Nephron (organoid): ENCODE results near the gene PPFIBP1.
A peak's percentile ranks its signal among the peaks of the same experiment; 100 is the strongest.

Source experiments
- H3K27ac Mint-ChIP-seq, 3 experiments: 2 replicates each; pipeline ENCODE4 v1.8.0; 2020; ENCODE audit warnings: mixed read lengths in 3 of 3, mild to moderate bottlenecking in 2 of 3, moderate library complexity in 1 of 3
- H3K27me3 Mint-ChIP-seq: 2 replicates; pipeline ENCODE4 v1.8.0; 2021; ENCODE audit warnings: low read depth, mild to moderate bottlenecking, moderate library complexity, mixed read lengths
- H3K36me3 Mint-ChIP-seq: 2 replicates; pipeline ENCODE4 v1.8.0; 2020; ENCODE audit warnings: low read depth, mixed read lengths
- H3K4me1 Mint-ChIP-seq: 2 replicates; pipeline ENCODE4 v1.8.0; 2020; ENCODE audit warnings: mixed read lengths
- H3K4me3 Mint-ChIP-seq, 3 experiments: 2 replicates each; pipeline ENCODE4 v1.8.0; 2020; ENCODE audit warnings: mild to moderate bottlenecking in 3 of 3, mixed read lengths in 3 of 3, moderate library complexity in 2 of 3
- H3K9me3 Mint-ChIP-seq: 2 replicates; pipeline ENCODE4 v1.8.0; 2020; ENCODE audit warnings: mixed read lengths
- TF ChIP-seq, protein P1 (sequence below), 3 experiments: fragments of 200-600 bp; sonication (generic); IDR thresholded peaks; one replicate each; pipeline ENCODE4 v1.5.0; 2021; ENCODE audit warnings: antibody characterized with exemption in 3 of 3; ENCODE audit not compliant: unreplicated experiment in 3 of 3

PPFIBP1 gene

DNA sequence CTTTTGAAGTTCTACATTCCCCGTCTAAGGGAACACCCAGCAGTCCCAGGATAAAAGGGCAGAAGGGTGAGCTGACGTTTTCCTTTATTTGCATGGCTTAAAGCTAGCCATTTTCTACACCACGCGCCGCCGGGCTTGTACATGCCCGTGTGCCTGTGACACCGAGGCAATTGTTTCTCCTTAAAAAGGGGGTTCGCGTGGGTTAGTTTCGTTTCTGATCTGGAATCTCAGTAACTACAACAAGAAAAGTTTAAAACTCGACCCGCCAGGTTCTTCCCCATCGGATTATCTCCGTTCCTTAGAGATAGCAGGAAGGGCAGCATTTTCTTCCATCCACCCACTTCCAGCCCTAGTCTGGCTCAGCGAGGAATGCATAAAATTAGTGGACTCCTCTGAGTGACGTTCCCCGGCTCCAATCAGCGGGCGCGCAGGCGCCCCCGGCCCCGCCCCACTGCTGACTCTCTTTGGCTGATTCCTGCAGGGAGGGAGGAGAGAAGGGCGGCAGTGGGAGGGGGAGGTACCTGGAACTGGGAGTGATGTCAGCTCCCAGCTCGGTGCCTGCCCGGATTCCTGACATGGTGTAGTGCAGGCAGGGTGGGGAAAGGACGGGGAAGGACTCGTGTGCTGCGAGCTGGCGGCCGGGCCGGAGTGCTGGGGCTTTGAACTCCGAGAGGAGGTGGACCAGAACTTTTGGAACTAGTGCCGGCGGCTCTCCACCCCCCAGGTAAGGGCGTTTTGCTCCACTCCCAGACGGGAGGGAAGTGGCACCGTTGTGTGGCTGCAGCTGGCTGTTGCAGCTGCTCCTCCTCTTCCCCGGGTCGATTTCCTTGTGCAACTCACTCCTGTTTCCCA is at the start of gene PPFIBP1:
Gene PPFIBP1, plus strand, starts transcription at position 565 of the 852 bp plus-strand sequence. CDS start 109,191 bp downstream, outside the sequence.
- H3K9me3 Mint-ChIP-seq = no peaks in the 10 kb centered on the region
- H3K4me3 Mint-ChIP-seq = peak within 1 kb of the TSS; percentile 86 to 93 (median 92)
- peaks cover 65% of the 10 kb centered on the region for H3K4me1 Mint-ChIP-seq
- H3K27me3 Mint-ChIP-seq = no peaks in the 10 kb centered on the region
- TF ChIP-seq, protein P1, sequence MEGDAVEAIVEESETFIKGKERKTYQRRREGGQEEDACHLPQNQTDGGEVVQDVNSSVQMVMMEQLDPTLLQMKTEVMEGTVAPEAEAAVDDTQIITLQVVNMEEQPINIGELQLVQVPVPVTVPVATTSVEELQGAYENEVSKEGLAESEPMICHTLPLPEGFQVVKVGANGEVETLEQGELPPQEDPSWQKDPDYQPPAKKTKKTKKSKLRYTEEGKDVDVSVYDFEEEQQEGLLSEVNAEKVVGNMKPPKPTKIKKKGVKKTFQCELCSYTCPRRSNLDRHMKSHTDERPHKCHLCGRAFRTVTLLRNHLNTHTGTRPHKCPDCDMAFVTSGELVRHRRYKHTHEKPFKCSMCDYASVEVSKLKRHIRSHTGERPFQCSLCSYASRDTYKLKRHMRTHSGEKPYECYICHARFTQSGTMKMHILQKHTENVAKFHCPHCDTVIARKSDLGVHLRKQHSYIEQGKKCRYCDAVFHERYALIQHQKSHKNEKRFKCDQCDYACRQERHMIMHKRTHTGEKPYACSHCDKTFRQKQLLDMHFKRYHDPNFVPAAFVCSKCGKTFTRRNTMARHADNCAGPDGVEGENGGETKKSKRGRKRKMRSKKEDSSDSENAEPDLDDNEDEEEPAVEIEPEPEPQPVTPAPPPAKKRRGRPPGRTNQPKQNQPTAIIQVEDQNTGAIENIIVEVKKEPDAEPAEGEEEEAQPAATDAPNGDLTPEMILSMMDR (IDR thresholded peaks at IDR 0.05; ENCODE audit: unreplicated experiment in 3 of 3) = peak in 1 of 3 experiments; percentile 11
- H3K27ac Mint-ChIP-seq = peak within 1 kb of the TSS; percentile 85 to 89 (median 88)
- H3K36me3 Mint-ChIP-seq = no peaks in the 10 kb centered on the region

DNA sequence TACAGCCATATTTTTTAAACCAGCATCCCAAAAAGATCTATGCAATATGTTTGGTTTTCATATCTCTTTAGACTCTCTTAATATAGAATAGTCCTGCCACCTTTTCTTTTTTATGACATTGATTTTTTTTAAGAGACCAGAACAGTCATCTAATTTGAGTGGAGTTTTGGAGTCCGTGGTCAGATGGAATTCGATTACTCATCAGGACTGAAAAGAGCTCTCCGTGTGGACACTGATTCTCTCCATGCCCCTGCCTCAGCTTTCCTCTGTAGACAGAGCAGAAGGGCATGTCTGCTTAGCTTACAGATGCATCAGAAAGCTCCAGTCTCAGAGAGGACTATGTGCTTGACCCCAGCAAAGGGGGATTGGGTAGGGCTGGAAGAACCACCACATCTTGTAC is 49.7 kb upstream of the PPFIBP1 start:
- no peaks in the 10 kb centered on the region for H3K27me3 Mint-ChIP-seq
- H3K9me3 Mint-ChIP-seq = peaks cover 30% of the 10 kb centered on the region
- peaks cover 12% of the 10 kb centered on the region for H3K4me1 Mint-ChIP-seq
- H3K27ac Mint-ChIP-seq = no peak overlapping the region
- no peak overlapping the region for H3K4me3 Mint-ChIP-seq
- TF ChIP-seq, protein P1 (IDR thresholded peaks at IDR 0.05; ENCODE audit: unreplicated experiment in 3 of 3) = no peak
- H3K36me3 Mint-ChIP-seq = peaks cover 9% of the 10 kb centered on the region

DNA sequence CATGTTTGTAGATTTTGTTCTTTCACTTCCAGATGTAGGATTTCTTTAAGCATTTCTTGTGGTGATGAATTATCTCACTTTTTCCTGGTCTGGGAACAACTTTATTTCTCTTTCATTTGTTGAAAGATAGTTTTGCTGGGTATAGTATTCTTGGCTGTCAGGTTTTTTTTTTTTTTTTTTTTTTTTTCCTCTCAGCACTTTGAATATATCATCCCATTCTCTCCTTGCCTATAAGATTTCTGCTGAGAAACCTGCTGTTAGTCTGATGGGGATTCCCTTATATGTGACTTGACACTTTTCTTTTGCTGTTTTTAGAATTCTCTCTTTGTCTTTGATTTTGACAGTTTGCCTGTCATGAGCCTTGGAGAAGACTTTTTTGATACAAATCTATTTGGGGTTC is 47.0 kb upstream of the PPFIBP1 start:
- Mint-ChIP-seq H3K4me3 (no peak overlapping the region), H3K9me3 (peaks cover 35% of the 10 kb centered on the region), H3K36me3 (peaks cover 9% of the 10 kb centered on the region), H3K27ac (no peak overlapping the region), H3K4me1 (peaks cover 7% of the 10 kb centered on the region), H3K27me3 (no peaks in the 10 kb centered on the region)
- TF ChIP-seq, protein P1 (IDR thresholded peaks at IDR 0.05; ENCODE audit: unreplicated experiment in 3 of 3) = no peak

DNA sequence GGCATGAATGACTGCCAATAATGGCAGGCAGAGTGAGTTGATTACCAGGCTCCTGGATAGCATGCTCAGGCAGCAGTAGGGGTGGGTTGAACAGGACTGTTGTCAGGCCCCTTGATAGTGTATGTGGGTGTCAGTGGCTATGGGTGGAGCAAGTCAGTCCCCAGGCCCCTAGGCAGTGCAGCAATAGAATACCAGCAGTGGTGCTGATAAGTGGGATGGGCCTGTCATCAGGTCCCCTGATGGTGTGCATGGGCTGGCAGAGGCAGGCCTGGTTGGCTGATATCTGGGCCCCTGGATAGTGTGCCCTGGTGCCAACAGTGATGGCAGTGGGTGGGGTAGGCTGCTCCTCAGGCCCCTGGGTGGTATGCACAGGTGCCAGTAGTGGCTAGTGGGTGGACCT is 45.1 kb upstream of the PPFIBP1 start:
- TF ChIP-seq, protein P1 (IDR thresholded peaks at IDR 0.05; ENCODE audit: unreplicated experiment in 3 of 3) = no peak
- Mint-ChIP-seq H3K4me3 (no peak overlapping the region), H3K27ac (no peak overlapping the region), H3K4me1 (no peaks in the 10 kb centered on the region), H3K27me3 (peaks cover 3% of the 10 kb centered on the region), H3K36me3 (peaks cover 9% of the 10 kb centered on the region), H3K9me3 (peaks cover 35% of the 10 kb centered on the region)

DNA sequence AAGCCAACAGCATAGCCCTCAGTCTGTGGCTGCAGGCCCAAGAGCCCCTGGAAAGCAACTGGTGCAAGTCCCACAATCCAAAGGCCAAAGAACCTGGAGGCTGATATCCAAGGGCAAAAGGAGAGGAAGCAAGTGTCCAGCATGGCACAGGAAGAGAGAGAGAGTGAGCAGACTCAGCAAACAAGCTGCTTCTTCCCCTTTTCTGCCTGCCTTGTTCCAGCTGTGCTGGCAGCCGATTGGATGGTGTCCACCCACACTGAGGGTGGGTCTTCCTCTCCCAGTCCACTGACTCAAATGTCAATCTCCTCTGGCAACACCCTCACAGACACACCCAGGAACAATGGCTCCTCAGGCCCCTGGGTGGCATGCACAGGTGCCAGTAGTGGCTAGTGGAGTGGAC is 44.0 kb upstream of the PPFIBP1 start:
- H3K4me1 Mint-ChIP-seq = no peaks in the 10 kb centered on the region

More for the DNA sequence above, 44.0 kb upstream of the PPFIBP1 start:
- Mint-ChIP-seq H3K9me3 (peaks cover 32% of the 10 kb centered on the region), H3K27ac (no peak overlapping the region), H3K4me3 (no peak overlapping the region), H3K36me3 (peaks cover 9% of the 10 kb centered on the region), H3K27me3 (peaks cover 3% of the 10 kb centered on the region)
- TF ChIP-seq, protein P1 (IDR thresholded peaks at IDR 0.05; ENCODE audit: unreplicated experiment in 3 of 3) = no peak
